Type B pancreatic cell (in vitro differentiated cells): Measurements from ENCODE around the gene AFP. TPM values are rescaled to one million over a fixed set of nuclear protein-coding genes. Genes with fewer than 3 reads are reported as not detected.

Experiments
- DNase-seq: peaks from one replicate; pipeline ENCODE4 v3.0.0; 2021; ENCODE audit warnings: mixed read lengths; ENCODE audit not compliant: unreplicated experiment; ENCODE audit errors: extremely low spot score
- H3K27ac Mint-ChIP-seq: 2 replicates; pipeline ENCODE4 v1.8.0; 2021; ENCODE audit warnings: mild to moderate bottlenecking, mixed read lengths
- H3K27me3 Mint-ChIP-seq: 2 replicates; pipeline ENCODE4 v1.8.0; 2021; ENCODE audit warnings: mixed read lengths
- H3K36me3 Mint-ChIP-seq: 2 replicates; pipeline ENCODE4 v1.8.0; 2021; ENCODE audit warnings: mixed read lengths
- H3K4me1 Mint-ChIP-seq: one replicate; pipeline ENCODE4 v1.8.0; 2021; ENCODE audit warnings: mixed read lengths; ENCODE audit not compliant: unreplicated experiment
- H3K4me3 Mint-ChIP-seq: 2 replicates; pipeline ENCODE4 v1.8.0; 2021; ENCODE audit warnings: mild to moderate bottlenecking, mixed read lengths
- H3K9me3 Mint-ChIP-seq: 2 replicates; pipeline ENCODE4 v1.8.0; 2021; ENCODE audit warnings: mixed read lengths
- CTCF ChIP-seq: fragments of 200-600 bp; sonication (generic); conservative IDR thresholded peaks from 2 replicates; pipeline ENCODE4 v1.5.0; 2021; ENCODE audit warnings: antibody characterized with exemption, mild to moderate bottlenecking
- total RNA-seq: library from RNA; stranded (reverse); gene quantifications from 2 replicates; pipeline ENCODE4 v1.2.1, GENCODE V29; 2021; ENCODE audit warnings: low replicate concordance

The AFP gene
- total RNA-seq, 1 donor from 2014 or later, result 67.6 TPM

- Mint-ChIP-seq H3K27ac (no peak overlapping the region), H3K9me3 (no peaks in the 10 kb centered on the region)
Measured at GRCh38 chr4:73396304-73396703, 39.7 kb upstream of the AFP start.

GRCh38 chr4:73396993-73397972 lies 38.7 kb upstream of the AFP start:
- H3K4me3 Mint-ChIP-seq, result no peak overlapping the region
- no peaks in the 10 kb centered on the region for H3K9me3 Mint-ChIP-seq
- TF ChIP-seq CTCF, result no peak
- no peak overlapping the region for H3K27ac Mint-ChIP-seq
- H3K4me1 Mint-ChIP-seq, result no peaks in the 10 kb centered on the region
- DNase-seq, result no peak
- H3K36me3 Mint-ChIP-seq, result no peaks in the 10 kb centered on the region
- no peaks in the 10 kb centered on the region for H3K27me3 Mint-ChIP-seq

More at GRCh38 chr4:73396304-73396703, 39.7 kb upstream of the AFP start:
- TF ChIP-seq CTCF, result no peak
- Mint-ChIP-seq H3K4me3 (no peak overlapping the region), H3K4me1 (no peaks in the 10 kb centered on the region), H3K27me3 (no peaks in the 10 kb centered on the region), H3K36me3 (no peaks in the 10 kb centered on the region)
- no peak for DNase-seq

- no peaks in the 10 kb centered on the region for H3K36me3 Mint-ChIP-seq
- no peaks in the 10 kb centered on the region for H3K4me1 Mint-ChIP-seq
- no peak for TF ChIP-seq CTCF
- H3K27ac Mint-ChIP-seq, result no peak overlapping the region
- no peak for DNase-seq
- no peak overlapping the region for H3K4me3 Mint-ChIP-seq
- H3K27me3 Mint-ChIP-seq, result no peaks in the 10 kb centered on the region
- no peaks in the 10 kb centered on the region for H3K9me3 Mint-ChIP-seq
Measured at GRCh38 chr4:73401412-73401811, 34.6 kb upstream of the AFP start.

- Mint-ChIP-seq H3K36me3 (no peaks in the 10 kb centered on the region), H3K27me3 (no peaks in the 10 kb centered on the region), H3K4me1 (no peaks in the 10 kb centered on the region), H3K27ac (no peak within 1 kb of the TSS), H3K4me3 (no peak within 1 kb of the TSS), H3K9me3 (no peaks in the 10 kb centered on the region)
- no peak for TF ChIP-seq CTCF
- DNase-seq, result no peak
Measured at GRCh38 chr4:73404042-73404441, 32.0 kb upstream of the AFP start, which contains the start of gene ALB. TSS of gene ALB (plus strand) at chr4:73404287. CDS start at chr4:73404328, 41 bp downstream.

GRCh38 chr4:73404457-73404856 lies 31.6 kb upstream of the AFP start:
- no peaks in the 10 kb centered on the region for H3K4me1 Mint-ChIP-seq
- H3K27ac Mint-ChIP-seq, result no peak overlapping the region
- H3K4me3 Mint-ChIP-seq, result no peak overlapping the region
- H3K27me3 Mint-ChIP-seq, result no peaks in the 10 kb centered on the region
- no peaks in the 10 kb centered on the region for H3K36me3 Mint-ChIP-seq
- TF ChIP-seq CTCF, result no peak
- no peak for DNase-seq
- no peaks in the 10 kb centered on the region for H3K9me3 Mint-ChIP-seq
